Myocyte (in vitro differentiated cells): Measurements from ENCODE around the gene KRTAP12-3. TPM values are rescaled to one million over a fixed set of nuclear protein-coding genes. Genes with fewer than 3 reads are reported as not detected.
"Not testable (repeated sequence)": the region's sequence is repeated elsewhere in the genome, so short reads cannot be mapped to it uniquely, and the experiment has no call there.

Experiments
- DNase-seq: peaks from one replicate; pipeline ENCODE4 v3.0.0-alpha.2; 2012; ENCODE audit warnings: low read depth
- total RNA-seq: library from RNA; depleted of rRNA; stranded (reverse); fragments of >200 nt; gene quantifications from 2 replicates; pipeline ENCODE4 v1.2.3, GENCODE V29; 2014

KRTAP12-3 gene
- total RNA-seq, 1 donor from 2014 or later, result not detected

DNA sequence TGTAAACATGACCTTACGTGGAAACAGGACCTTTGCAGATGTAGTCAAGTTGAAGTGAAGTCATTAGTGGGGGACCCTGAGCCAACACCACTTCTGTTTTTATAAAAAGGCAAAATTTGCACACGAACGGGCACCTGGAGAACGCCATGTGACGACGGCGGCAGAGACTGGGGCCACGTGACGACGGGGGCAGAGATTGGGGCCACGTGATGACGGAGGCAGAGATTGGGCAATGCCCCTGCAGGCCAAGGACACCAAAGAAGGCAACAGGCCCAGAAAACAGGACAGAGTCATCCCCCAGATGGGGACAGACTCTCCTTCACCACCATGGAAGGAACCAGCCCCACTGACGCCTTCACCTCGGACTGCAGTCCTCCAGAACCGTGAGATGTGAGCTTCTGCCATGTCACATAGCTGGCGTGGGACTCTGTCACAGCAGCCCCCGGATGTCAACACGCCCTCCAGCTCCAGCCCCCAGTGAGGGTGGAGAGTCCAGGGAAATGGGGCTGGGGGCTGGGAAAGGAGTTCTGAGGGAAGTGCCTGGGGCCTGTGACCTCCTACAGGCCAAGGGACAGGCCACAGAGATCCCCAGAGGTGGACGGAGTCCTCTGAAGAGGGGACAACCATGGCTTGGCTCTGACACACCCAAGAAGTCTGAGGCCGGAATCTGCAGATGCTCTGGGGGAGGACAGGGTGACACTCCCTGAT lies 7.3 kb upstream of the KRTAP12-3 start:
- DNase-seq, result no peak

DNA sequence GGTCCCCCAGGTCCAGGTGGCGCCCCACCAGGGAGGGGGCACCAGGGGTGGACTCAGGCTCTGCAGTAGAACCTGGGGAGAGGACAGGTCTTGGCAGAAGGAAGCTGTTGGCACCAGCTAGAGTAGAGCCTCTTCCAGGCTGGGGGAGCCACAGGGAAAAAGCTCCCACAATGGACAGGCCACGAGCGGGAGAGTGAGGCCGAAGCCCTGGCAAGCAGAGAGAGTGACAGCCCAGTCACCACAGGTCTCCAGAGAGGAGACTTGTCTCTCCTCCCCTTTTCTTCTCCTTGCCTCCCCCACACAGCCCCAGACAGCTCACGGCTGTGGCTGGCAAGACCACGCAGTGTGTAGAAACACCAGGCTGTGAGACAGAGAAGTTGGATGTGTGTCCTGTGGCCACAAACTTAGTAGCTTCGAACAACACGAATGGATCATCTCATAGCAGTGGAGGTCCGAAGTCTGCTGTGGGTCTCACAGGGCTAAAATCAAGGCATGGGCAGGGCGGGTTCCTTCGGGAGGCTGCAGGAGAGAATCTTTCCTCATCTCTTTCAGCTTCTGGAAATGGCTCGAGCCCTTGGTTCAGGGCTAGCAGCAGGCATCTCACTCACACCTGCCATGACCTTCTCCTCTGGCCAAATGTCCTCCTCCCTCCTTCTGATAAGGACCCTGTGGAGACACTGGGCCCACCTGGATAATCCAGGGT lies 6.6 kb upstream of the KRTAP12-3 start:
- DNase-seq, result no peak

DNA sequence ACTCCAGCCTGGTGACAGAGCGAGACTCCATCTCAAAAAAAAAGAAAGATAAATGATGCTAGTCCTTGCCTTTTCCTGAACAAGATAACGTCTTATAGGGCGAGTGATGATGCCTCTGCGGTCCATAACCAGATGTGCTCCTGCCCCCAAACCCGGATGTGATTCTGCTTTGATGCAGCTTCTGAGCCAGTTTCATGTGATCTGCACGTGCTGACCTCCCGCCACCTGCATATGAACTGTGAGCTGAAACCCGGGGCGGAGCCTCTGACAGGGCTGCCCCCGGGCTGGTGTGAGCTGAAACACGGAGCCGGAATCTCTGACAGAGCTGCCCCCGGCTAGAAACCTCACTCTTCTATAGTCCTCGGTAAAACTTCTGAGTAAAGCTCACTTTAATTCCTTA lies 4.6 kb upstream of the KRTAP12-3 start:
- DNase-seq, result no peak

DNA sequence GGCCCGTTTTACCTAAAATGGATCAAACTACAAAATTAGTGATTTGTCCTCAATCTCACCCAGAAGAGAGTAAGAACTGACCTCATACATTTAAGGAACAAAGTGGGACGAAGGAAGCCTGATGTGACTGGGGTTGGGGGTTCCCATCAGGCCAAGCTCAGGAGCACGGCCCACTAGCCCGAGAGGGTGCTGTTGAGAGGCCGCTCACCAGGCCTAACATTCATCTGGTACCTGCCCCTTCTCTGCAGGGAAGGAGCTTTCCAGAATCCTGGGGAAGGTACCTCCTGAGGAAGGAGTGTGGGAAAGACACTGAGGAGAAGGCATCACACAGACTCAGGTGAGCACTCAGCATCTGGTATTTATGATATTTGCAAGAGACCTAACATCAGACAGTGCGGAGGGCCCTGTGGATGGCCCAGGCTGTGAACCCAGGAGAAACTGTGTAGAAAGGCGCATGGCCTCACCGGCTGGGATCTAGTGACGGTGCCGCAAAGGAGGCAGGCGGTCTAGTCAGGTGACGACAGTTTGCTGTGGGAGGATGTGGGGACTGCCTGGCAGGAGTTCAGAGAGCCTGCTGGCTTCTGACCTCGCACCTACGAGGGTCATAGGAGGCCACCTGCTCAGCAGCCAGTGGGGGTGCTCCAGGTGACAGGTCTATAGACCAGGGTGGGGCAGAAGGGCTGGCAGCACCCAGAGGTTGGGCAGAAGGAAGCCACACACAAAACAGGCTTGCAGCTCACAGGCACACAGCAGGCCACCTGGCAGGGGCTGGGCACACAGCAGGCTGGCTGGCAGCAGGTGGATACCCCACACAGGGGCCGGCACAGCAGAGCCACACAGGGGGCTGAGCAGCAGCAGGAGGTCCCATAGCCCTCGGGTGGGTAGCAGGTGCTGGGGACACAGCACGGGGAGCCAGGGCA lies 3.8 kb upstream of the KRTAP12-3 start:
- no peak for DNase-seq

DNA sequence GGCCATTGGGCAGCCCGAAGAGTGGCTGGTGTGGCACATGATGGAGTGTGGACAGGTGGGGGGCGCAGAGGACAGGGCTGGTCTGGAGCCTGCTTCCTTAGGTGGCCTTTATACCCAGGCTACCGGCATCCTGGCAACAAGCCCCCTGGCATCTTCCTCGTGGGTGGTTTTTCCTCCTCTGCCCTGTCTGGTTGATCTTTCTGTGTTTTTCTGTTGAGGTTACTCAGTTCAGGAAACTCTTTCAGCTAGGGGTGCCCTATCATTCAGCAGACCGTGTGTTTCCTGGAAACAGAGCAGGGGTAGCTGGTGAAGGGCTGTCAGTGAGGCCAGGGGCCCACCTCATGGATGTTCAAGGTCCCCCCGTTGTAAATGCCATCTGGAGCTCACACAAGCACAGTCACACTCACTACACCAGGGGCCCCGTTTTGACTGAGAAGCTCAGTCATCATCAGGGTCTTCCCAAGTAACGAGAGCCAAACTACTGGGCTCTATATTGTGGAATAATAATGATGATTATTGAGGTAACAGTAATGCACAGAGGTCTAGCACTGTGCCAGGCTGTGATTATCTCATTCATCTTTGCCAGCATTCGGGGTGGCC lies 3.1 kb upstream of the KRTAP12-3 start, which contains the start of gene KRTAP12-4:
KRTAP12-4 (minus strand) TSS at position 84 of the 600 bp plus-strand sequence; CDS start at position 39, 45 bp downstream.
- DNase-seq, result no peak

DNA sequence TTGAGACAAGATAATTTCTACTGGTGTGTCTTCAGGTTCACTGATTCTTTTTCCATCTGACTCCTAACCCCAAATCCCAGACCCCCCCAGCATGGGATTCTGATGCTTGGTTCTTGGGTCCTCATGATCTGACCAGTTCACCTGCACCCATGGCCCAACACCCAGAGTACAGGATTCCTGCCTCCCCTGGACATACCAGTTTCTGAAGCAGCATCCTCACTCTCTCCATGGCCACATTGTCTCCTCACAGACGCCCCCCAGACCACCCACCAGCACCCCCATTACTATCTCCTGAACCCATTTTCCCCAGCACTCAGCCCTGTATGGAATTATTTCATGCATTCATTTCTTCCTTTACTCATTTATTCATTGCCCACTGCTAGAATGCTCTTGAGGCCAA lies 864 bp upstream of the KRTAP12-3 start:
- DNase-seq, result no peak

DNA sequence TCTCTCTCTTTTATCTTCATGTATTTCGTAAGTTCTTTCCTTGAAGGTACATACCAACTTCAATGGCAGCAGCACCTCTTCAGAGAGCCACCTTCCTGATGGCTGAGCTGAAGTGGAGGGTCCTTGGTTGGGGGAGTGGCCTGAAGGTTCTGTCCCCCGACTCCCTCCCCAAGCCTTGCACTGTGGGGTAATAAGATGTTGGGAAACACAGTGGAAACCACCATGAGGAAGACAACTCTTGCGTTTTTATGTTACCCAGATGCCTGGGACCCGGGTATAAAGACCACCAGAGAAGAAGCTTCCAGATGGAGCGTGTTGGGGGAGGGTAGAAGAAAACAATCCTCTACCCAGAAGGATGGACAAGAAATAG lies 794 bp downstream of the KRTAP12-3 start:
- no peak for DNase-seq

DNA sequence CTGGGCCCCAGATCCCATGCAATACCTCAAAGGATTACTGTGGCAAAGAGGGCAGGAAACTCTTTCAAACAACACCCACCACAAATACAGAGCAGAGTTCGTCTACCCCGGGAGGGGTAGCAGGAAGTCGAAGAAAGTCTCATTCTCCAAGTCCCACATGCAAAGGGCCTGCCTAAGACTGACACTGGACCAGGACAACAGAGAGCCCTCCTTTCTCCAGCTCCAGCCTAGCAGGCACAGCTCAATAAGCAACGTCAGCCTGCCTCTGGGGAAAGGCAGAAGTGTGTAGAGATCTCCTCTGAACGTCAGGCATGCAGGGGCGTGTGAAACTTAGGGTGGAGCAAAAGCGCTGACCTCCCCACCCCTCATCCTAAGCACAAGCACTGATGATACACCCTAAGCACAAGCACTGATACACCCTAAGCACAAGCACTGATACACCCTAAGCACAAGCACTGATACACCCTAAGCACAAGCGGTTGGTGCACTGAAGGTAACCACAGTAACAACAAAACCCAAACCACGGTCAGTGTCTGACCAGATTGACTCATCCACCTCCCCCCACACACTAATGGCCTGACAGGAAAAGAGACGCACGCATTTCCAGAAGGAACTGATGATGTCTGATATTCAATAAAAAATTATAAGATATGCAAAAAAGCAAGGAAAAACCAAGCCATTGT lies 1.3 kb downstream of the KRTAP12-3 start:
- no peak for DNase-seq

DNA sequence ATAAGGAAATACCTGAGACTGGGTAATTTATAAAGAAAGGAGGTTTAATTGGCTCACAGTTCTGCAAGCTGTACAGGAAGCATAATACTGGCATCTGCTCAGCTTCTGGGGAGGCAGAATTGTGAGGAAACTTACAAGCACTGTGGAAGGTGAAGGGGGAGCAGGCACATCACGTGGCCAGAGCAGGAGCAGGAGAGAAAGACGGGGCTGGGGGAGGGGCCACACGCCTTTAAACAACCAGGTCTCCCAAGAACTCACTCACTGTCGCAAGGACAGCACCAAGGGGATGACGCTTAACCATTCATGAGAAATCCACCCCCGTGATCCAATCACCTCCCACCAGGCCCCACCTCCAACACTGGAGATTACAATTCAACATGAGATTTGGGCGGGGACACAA lies 3.8 kb downstream of the KRTAP12-3 start:
- DNase-seq, result not testable (repeated sequence)

DNA sequence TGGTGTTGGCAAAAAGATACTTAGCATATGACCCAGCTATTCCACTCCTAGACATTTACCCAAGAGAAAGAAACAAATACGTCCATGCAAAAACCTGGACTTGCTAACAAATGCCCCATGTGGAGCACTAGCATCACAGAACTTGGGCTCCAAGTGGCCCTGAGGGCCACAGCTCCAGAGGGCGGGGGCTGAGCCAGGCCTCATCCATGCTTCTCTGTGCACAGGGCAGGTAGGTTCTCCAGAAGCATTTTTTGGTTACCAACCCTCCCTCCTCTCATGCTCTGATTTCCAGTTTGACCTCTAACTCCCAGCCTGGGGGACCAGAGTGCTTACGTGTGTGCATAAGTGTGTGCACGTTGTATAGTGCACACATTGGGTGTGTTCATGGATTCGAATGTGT lies 7.0 kb downstream of the KRTAP12-3 start:
- DNase-seq, result no peak

DNA sequence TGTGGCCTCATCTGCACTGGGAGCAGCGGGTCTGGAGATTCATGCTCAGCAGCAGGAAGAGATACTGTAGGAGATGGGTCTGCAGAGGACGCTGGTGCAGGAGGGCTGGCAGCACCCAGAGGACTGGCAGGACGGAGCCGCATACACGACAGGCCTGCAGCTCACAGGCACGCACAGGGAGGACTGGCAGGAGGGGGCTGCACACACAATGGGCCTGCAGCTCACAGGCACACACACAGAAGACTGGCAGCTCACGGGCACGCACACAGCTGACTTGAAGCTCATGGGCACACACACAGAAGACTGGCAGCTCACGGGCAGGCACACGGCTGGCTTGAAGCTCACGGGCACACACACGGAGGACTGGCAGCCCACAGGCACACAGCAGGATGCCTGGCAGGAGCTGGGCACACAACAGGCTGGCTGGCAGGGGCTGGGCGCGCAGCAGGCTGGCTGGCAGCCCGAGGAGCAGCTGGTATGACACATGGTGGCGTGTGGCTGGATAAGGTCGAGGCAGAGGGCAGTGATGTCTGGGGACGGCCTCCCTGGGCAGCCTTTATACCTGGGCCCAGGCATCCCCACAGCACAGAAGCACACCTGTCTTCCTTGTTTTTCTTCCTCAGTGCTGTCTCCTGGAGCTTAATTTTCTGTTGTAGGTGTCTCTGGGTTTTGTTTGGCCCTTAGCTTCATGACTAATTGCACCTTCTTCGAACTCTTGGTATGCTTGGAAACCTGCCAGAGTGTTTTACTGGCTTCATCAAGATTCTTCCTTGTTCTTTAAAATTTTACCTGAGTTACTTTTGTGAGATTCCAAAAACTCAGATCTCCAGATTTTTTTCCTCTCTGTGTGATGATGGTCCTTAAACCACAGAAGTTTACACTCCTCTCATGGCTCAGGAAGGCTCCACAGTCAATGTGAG lies 8.9 kb downstream of the KRTAP12-3 start, which contains the start of gene KRTAP12-2:
KRTAP12-2 (minus strand) TSS at position 527 of the 920 bp plus-strand sequence; CDS start at position 486, 41 bp downstream.
- DNase-seq, result peak; percentile 72

DNA sequence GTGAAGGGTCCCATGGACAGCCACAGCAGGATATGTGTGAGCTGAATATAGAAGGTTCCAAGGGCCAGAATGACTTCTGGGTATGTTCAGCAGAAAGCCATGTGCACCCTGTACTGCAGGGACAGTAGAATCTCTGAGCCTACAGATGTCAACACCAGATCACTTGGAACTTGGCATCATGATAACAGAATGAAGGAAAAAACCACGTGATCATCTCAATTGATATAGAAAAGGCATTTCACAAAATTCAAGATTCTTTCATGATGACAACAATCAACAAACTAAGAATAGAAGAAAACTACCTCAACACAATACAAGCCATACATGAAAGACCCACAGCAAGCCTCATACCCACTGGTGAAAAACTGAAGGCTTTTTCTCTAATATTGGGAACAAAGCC lies 9.9 kb downstream of the KRTAP12-3 start:
- DNase-seq, result no peak

DNA sequence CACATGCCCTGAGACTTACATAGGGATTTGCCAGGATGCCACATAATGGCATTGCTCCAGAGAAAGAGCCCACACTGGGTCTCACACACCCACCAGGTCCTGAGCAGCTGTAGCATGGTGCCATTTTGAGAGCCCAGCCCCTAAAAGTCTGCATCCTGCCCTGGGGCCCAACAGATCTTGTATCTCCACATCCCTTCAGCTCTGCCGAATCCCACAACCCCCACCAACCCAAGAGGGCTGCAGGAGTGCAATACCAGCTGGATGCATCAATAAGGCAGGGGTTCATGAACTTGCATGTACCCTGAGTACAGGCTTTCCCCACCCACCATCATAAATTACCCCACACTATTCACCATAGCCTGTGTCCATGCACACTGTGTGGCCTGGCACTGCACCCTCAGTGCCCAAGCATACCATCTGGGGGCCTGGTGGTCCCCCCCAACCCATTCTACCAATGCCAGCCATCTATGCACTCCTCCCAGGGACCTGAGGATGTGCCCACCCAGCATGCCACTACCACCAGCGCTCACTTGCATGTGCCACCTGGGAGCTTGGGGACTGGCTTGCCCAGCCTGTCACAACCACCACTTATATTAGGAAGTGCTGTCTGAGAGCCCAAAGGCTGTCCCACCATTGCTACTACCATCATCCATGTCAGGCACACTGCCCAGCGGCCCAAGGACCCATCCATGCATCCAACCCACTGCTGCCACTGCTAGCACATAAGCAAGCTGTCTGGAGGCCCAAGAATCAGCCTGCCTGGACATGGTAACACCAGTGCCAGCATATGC lies 13.1 kb downstream of the KRTAP12-3 start:
- no peak for DNase-seq

DNA sequence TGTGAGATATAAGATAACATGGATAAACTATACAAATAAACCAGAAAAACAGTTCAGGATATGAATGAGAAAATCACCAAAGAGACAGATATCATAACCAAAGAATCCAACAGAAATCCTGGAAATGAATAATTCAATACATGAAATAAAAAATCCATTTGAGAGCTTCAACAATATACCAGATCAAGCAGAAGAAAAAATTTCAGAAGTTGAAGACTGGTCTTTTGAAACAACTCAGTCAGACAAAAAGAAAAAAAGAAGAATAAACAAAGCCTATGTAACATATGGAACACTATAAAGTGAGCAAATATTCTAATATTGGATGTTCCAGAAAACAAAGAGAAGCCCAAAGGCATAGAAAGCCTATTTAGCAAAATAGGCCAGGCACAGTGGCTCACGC lies 14.2 kb downstream of the KRTAP12-3 start:
- no peak for DNase-seq

DNA sequence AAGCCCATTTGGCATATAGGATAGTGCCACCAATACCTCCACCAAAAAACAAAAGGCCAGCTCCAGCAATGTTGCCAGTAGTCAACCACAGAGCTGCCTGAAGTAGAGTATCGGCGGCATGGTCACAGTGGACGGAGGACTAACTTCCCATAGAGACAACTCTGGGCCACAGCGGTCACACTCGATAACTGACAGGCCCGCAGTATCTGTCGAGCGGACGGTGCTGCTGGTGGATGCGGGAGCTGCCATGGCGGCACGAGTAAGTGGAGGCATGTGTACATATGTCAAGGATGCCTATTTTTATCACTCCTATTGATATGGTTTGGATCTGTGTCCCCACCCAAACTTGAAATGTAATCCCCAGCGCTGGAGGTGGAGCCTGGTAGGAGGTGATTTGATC lies 20.1 kb downstream of the KRTAP12-3 start:
- no peak for DNase-seq

DNA sequence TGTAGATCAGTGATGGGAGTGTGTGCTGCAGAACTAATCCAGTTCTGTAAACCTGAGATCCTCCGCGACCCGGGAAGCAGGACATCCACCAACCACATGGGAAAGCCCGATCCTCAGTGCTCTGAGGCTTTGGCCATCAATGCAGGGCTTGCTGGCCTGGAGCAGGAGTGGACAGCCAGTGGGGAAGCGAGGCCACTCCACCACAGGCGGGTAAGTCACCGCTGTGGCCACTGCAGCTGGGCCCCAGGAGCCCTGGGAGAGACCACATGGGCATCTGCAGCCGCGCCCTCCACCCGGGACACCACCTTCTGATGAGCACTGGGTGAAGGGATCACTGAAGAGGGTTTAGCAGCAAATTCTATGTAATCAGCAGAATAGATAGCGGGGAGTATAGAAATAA lies 23.4 kb downstream of the KRTAP12-3 start:
- DNase-seq, result peak; percentile 24

DNA sequence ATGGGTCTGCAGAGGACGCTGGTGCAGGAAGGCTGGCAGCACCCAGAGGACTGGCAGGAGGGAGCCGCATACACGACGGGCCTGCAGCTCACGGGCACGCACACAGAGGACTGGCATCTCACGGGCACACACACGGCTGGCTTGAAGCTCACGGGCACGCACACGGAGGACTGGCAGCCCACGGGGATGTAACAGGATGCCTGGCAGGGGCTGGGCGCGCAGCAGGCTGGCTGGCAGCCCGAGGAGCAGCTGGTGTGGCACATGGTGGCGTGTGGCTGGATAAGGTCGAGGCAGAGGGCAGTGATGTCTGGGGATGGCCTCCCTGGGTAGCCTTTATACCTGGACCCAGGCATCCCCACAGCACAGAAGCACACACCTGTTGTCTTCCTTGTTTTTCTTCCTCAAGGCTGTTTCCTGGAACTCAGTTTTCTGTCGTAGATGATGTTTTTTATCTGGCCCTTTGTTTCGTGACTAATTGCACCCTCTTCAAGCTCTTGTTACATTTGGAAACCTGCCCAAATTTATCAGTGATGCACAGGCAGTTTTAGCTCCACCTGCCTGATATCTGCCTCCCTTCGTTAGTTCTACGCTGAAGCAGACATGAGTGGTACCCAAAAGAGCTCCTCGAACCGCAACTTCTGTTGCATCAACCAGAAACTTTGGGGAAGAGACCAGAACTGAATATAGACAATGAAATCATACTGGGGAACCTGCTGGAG lies 24.3 kb downstream of the KRTAP12-3 start, which contains the start of gene KRTAP12-1:
KRTAP12-1 (minus strand) TSS at position 303 of the 719 bp plus-strand sequence; CDS start at position 263, 40 bp downstream.
- peak; percentile 33 for DNase-seq
